Vagina (tissue), 2 donors: ENCODE measurements around the gene PLCB2.

Experiments used
- POLR2A ChIP-seq, 2 donors: fragments of 450-650 bp; IDR thresholded peaks; one replicate each; pipeline ENCODE4 v1.6.1; 2017; ENCODE audit warnings: antibody characterized with exemption in 2 of 2, mild to moderate bottlenecking in 2 of 2, moderate library complexity in 2 of 2
- POLR2AphosphoS5 ChIP-seq, 2 donors: sonication (generic); formaldehyde crosslinking; IDR thresholded peaks; one replicate each; pipeline ENCODE4 v1.9.0; 2017; ENCODE audit warnings: antibody characterized with exemption in 2 of 2, mild to moderate bottlenecking in 2 of 2, low read depth in 1 of 2; ENCODE audit not compliant: insufficient read depth in 1 of 2
- TF ChIP-seq, protein P1 (sequence below), 3 experiments: fragments of 450-650 bp in 2 of 3; fragments of 200-600 bp in 1 of 3; sonication (generic) in 1 of 3; IDR thresholded peaks; one replicate each; pipeline ENCODE4 v1.5.1; 2017 to 2019; ENCODE audit warnings: antibody characterized with exemption in 3 of 3, mild to moderate bottlenecking in 2 of 3, moderate library complexity in 2 of 3

DNA sequence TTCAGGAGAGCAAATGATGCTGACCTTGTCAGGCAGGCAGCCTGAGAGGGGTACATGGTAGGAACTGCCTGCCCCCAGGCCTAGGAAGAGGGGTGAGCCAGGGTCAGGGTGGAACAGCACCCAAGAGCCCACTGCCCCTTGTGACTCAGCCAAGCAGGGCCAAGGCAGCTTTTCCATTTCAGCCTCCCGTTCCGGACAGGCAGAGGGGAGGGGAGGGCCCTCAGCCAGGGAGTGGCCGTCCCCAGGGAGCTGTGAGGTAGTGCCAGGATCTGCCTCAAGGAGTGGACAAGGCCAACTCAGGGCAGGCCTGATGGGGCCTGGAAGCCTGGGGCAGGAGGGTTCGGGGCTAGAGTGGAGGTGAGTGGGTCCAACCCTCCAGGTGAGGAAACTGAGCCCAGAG is 19.8 kb downstream of the PLCB2 start:
- no peak for TF ChIP-seq POLR2A (IDR thresholded peaks at IDR 0.05)
- TF ChIP-seq, protein P1, sequence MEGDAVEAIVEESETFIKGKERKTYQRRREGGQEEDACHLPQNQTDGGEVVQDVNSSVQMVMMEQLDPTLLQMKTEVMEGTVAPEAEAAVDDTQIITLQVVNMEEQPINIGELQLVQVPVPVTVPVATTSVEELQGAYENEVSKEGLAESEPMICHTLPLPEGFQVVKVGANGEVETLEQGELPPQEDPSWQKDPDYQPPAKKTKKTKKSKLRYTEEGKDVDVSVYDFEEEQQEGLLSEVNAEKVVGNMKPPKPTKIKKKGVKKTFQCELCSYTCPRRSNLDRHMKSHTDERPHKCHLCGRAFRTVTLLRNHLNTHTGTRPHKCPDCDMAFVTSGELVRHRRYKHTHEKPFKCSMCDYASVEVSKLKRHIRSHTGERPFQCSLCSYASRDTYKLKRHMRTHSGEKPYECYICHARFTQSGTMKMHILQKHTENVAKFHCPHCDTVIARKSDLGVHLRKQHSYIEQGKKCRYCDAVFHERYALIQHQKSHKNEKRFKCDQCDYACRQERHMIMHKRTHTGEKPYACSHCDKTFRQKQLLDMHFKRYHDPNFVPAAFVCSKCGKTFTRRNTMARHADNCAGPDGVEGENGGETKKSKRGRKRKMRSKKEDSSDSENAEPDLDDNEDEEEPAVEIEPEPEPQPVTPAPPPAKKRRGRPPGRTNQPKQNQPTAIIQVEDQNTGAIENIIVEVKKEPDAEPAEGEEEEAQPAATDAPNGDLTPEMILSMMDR (IDR thresholded peaks at IDR 0.05), result no peak
- no peak for TF ChIP-seq POLR2AphosphoS5 (IDR thresholded peaks at IDR 0.05; ENCODE audit: insufficient read depth in 1 of 2, low read depth in 1 of 2)
